Forelimb muscle (tissue), 1 donor: ENCODE results near the gene TNNC1. TPM values are rescaled to one million over a fixed set of nuclear protein-coding genes. Genes with fewer than 3 reads are reported as not detected.

Source experiments
- DNase-seq: peaks from one replicate; pipeline ENCODE4 v3.0.0-alpha.2; 2013; ENCODE audit warnings: low read depth
- polyA plus RNA-seq: library from polyadenylated mRNA; unstranded; fragments of 120-200 nt; gene quantifications from one replicate; pipeline ENCODE4 v1.2.1, GENCODE V29; 2013; ENCODE audit not compliant: insufficient read length

The TNNC1 gene
- polyA plus RNA-seq, 1 donor, result 671 TPM

GRCh38 chr3:52458770-52459545 lies 5.1 kb upstream of the TNNC1 start:
- DNase-seq, result no peak

- no peak for DNase-seq
Measured at GRCh38 chr3:52458031-52458760, 4.4 kb upstream of the TNNC1 start.

GRCh38 chr3:52456800-52457183 lies 3.0 kb upstream of the TNNC1 start:
- DNase-seq, result no peak

- DNase-seq, result no peak
Measured at GRCh38 chr3:52456169-52456799, 2.4 kb upstream of the TNNC1 start.

- no peak for DNase-seq
Measured at GRCh38 chr3:52455283-52456168, 1.7 kb upstream of the TNNC1 start, which contains the start of gene NISCH. Gene NISCH, plus strand, starts transcription at chr3:52455604. Its CDS starts 38 bp downstream, at chr3:52455642.

- no peak for DNase-seq
Measured at GRCh38 chr3:52454938-52455282, 1.1 kb upstream of the TNNC1 start.

GRCh38 chr3:52454250-52454937 lies 553 bp upstream of the TNNC1 start:
- DNase-seq, result no peak

- no peak for DNase-seq
Measured at GRCh38 chr3:52452570-52453221, 1.1 kb downstream of the TNNC1 start.

- DNase-seq, result no peak
Measured at GRCh38 chr3:52452126-52452525, 1.7 kb downstream of the TNNC1 start.

- DNase-seq, result no peak
Measured at GRCh38 chr3:52451237-52452083, 2.4 kb downstream of the TNNC1 start.

- no peak for DNase-seq
Measured at GRCh38 chr3:52450489-52451236, 3.2 kb downstream of the TNNC1 start.

GRCh38 chr3:52447512-52448355 lies 6.1 kb downstream of the TNNC1 start:
- no peak for DNase-seq

GRCh38 chr3:52446631-52447511 lies 7.0 kb downstream of the TNNC1 start:
- DNase-seq, result no peak

- DNase-seq, result no peak
Measured at GRCh38 chr3:52446042-52446441, 7.8 kb downstream of the TNNC1 start.

GRCh38 chr3:52444860-52445793 lies 8.7 kb downstream of the TNNC1 start, which contains the start of gene SEMA3G:
Gene SEMA3G, minus strand, starts transcription at chr3:52445103. Its CDS starts 76 bp downstream, at chr3:52445027.
- no peak for DNase-seq
